Ectodermal cell (in vitro differentiated cells): ENCODE measurements around the gene INSC.

Experiments
- H3K27ac ChIP-seq: 2 replicates; pipeline ENCODE4 v1.7.0; 2013; ENCODE audit warnings: mild to moderate bottlenecking, low read depth, low read length; ENCODE audit not compliant: insufficient read depth, poor library complexity, severe bottlenecking
- H3K27me3 ChIP-seq: 2 replicates; pipeline ENCODE4 v1.7.0; 2013; ENCODE audit warnings: mild to moderate bottlenecking, low read length; ENCODE audit not compliant: insufficient read depth, control insufficient read depth, poor library complexity, severe bottlenecking
- H3K36me3 ChIP-seq: one replicate; pipeline ENCODE4 v1.7.0; 2013; ENCODE audit warnings: low read length; ENCODE audit not compliant: control insufficient read depth, insufficient read depth
- H3K4me1 ChIP-seq: one replicate; pipeline ENCODE4 v1.7.0; 2013; ENCODE audit warnings: low read length; ENCODE audit not compliant: control insufficient read depth, insufficient read depth
- H3K4me3 ChIP-seq: 2 replicates; pipeline ENCODE4 v1.7.0; 2013; ENCODE audit warnings: low read depth, low read length, control low read depth; ENCODE audit not compliant: insufficient read depth
- H3K9me3 ChIP-seq: 2 replicates; pipeline ENCODE4 v1.7.0; 2013; ENCODE audit warnings: mild to moderate bottlenecking, low read length, moderate library complexity; ENCODE audit not compliant: control insufficient read depth
- WGBS, 2 experiments: methylation state at CpG; one replicate each; pipeline ENCODE4 v1.1.7; 2013; ENCODE audit warnings: missing lambda C conversion rate in 2 of 2; 5-methylcytosine and 5-hydroxymethylcytosine counted together

INSC gene

GRCh38 chr11:15093432-15093831, 21.3 kb upstream of the INSC start:
- Histone ChIP-seq H3K27ac (no peak overlapping the region), H3K4me3 (no peak overlapping the region), H3K36me3 (no peaks in the 10 kb centered on the region), H3K9me3 (no peaks in the 10 kb centered on the region), H3K4me1 (no peaks in the 10 kb centered on the region), H3K27me3 (no peaks in the 10 kb centered on the region)
- WGBS, 2 experiments: 85 to 96% methylated on average over 2 of the region's 2 CpGs

- Histone ChIP-seq H3K27ac (no peak overlapping the region), H3K9me3 (no peaks in the 10 kb centered on the region), H3K4me1 (no peaks in the 10 kb centered on the region), H3K27me3 (no peaks in the 10 kb centered on the region), H3K36me3 (no peaks in the 10 kb centered on the region), H3K4me3 (no peak overlapping the region)
- WGBS, 2 experiments: 94 to 95% methylated on average over 2 of the region's 2 CpGs
Measured at GRCh38 chr11:15095736-15096228, 18.9 kb upstream of the INSC start.

GRCh38 chr11:15097411-15097810, 17.3 kb upstream of the INSC start:
- Histone ChIP-seq H3K4me1 (no peaks in the 10 kb centered on the region), H3K27ac (no peak overlapping the region), H3K4me3 (no peak overlapping the region), H3K36me3 (no peaks in the 10 kb centered on the region), H3K27me3 (no peaks in the 10 kb centered on the region), H3K9me3 (no peaks in the 10 kb centered on the region)
- 95 to 98% methylated on average over 3 of the region's 3 CpGs for WGBS, 2 experiments

- H3K9me3 ChIP-seq: no peaks in the 10 kb centered on the region
- H3K4me3 ChIP-seq: no peak overlapping the region
- no peak overlapping the region for H3K27ac ChIP-seq
- no peaks in the 10 kb centered on the region for H3K4me1 ChIP-seq
- H3K27me3 ChIP-seq: no peaks in the 10 kb centered on the region
- H3K36me3 ChIP-seq: no peaks in the 10 kb centered on the region
Measured at GRCh38 chr11:15099267-15099666, 15.5 kb upstream of the INSC start.

- WGBS, 2 experiments: 27 to 28% methylated on average over 8 of the region's 8 CpGs
- Histone ChIP-seq H3K27me3 (no peaks in the 10 kb centered on the region), H3K9me3 (no peaks in the 10 kb centered on the region), H3K4me3 (no peak overlapping the region), H3K27ac (no peak overlapping the region), H3K36me3 (no peaks in the 10 kb centered on the region), H3K4me1 (no peaks in the 10 kb centered on the region)
Measured at GRCh38 chr11:15101072-15101709, 13.5 kb upstream of the INSC start.

- Histone ChIP-seq H3K4me3 (no peak overlapping the region), H3K36me3 (no peaks in the 10 kb centered on the region), H3K27ac (no peak overlapping the region), H3K27me3 (no peaks in the 10 kb centered on the region), H3K4me1 (no peaks in the 10 kb centered on the region), H3K9me3 (no peaks in the 10 kb centered on the region)
- no CpG with 5 or more reads among the region's 2 CpGs for WGBS, 2 experiments
Measured at GRCh38 chr11:15104166-15104565, 10.6 kb upstream of the INSC start.

GRCh38 chr11:15106201-15106965, 8.3 kb upstream of the INSC start:
- Histone ChIP-seq H3K27me3 (no peaks in the 10 kb centered on the region), H3K4me3 (no peak overlapping the region), H3K9me3 (no peaks in the 10 kb centered on the region), H3K36me3 (no peaks in the 10 kb centered on the region), H3K27ac (no peak overlapping the region), H3K4me1 (no peaks in the 10 kb centered on the region)
- 76 to 81% methylated on average over 8 of the region's 8 CpGs for WGBS, 2 experiments

- H3K27me3 ChIP-seq: peaks cover 3% of the 10 kb centered on the region
- no peak overlapping the region for H3K4me3 ChIP-seq
- H3K9me3 ChIP-seq: no peaks in the 10 kb centered on the region
- H3K36me3 ChIP-seq: no peaks in the 10 kb centered on the region
- 89 to 92% methylated on average over 3 to 4 of the region's 4 CpGs for WGBS, 2 experiments
- no peak overlapping the region for H3K27ac ChIP-seq
- no peaks in the 10 kb centered on the region for H3K4me1 ChIP-seq
Measured at GRCh38 chr11:15107730-15108515, 6.8 kb upstream of the INSC start.

- 81 to 90% methylated on average over 2 of the region's 2 CpGs for WGBS, 2 experiments
- no peaks in the 10 kb centered on the region for H3K9me3 ChIP-seq
Measured at GRCh38 chr11:15108592-15109130, 6.1 kb upstream of the INSC start.

GRCh38 chr11:15109602-15110001, 5.1 kb upstream of the INSC start:
- Histone ChIP-seq H3K4me1 (no peaks in the 10 kb centered on the region), H3K27me3 (peaks cover 19% of the 10 kb centered on the region), H3K9me3 (no peaks in the 10 kb centered on the region), H3K4me3 (no peak overlapping the region), H3K27ac (no peak overlapping the region), H3K36me3 (no peaks in the 10 kb centered on the region)
- WGBS, 2 experiments: 96 to 97% methylated on average over 2 of the region's 2 CpGs

More at GRCh38 chr11:15108592-15109130, 6.1 kb upstream of the INSC start:
- no peak overlapping the region for H3K27ac ChIP-seq
- H3K4me3 ChIP-seq: no peak overlapping the region
- H3K4me1 ChIP-seq: no peaks in the 10 kb centered on the region
- peaks cover 10% of the 10 kb centered on the region for H3K27me3 ChIP-seq
- no peaks in the 10 kb centered on the region for H3K36me3 ChIP-seq
